K562 (cell line): ENCODE data around the gene DESI1. TPM values are rescaled to one million over a fixed set of nuclear protein-coding genes. Genes with fewer than 3 reads are reported as not detected.

ENCODE experiments used
- ARID1B ChIP-seq: fragments of 450-650 bp; IDR thresholded peaks from 2 replicates; pipeline ENCODE4 v1.6.1; 2016; ENCODE audit warnings: antibody characterized with exemption, mild to moderate bottlenecking, inconsistent platforms
- BRF1 ChIP-seq: IDR thresholded peaks from 3 replicates; pipeline ENCODE4 v1.6.1; 2011; ENCODE audit warnings: borderline replicate concordance, mild to moderate bottlenecking; ENCODE audit not compliant: insufficient read length; ENCODE audit errors: extremely low read depth
- CBX8 ChIP-seq: fragments of 200-600 bp; sonication (generic); IDR thresholded peaks from 2 replicates; pipeline ENCODE4 v1.6.1; 2012; ENCODE audit warnings: borderline replicate concordance, mixed run types, low read depth, mild to moderate bottlenecking, moderate library complexity, mixed read lengths, low read length, control low read depth, inconsistent platforms; ENCODE audit not compliant: poor library complexity, severe bottlenecking; ENCODE audit errors: extremely low read depth
- EP300 ChIP-seq: IDR thresholded peaks from 2 replicates; pipeline ENCODE4 v1.6.1; 2012; ENCODE audit warnings: low read length, improper control_type of control experiment
- FOSL1 ChIP-seq: fragments of 200-800 bp; sonication (Bioruptor generic); conservative IDR thresholded peaks from 2 replicates; pipeline ENCODE4 v1.6.1; 2016; ENCODE audit warnings: missing genetic modification characterization, missing compliant biosample characterization
- GATAD2A ChIP-seq: fragments of 450-650 bp; IDR thresholded peaks from 2 replicates; pipeline ENCODE4 v1.6.1; 2017
- KLF1 ChIP-seq: fragments of 450-650 bp; IDR thresholded peaks from 2 replicates; pipeline ENCODE4 v1.6.1; 2016; ENCODE audit warnings: missing genetic modification characterization, missing compliant biosample characterization
- MEIS2 ChIP-seq: fragments of 450-650 bp; IDR thresholded peaks from 2 replicates; pipeline ENCODE4 v1.6.1; 2014; ENCODE audit warnings: mild to moderate bottlenecking; ENCODE audit not compliant: partially characterized antibody
- MTF1 ChIP-seq: fragments of 250-450 bp; sonication (Bioruptor Pico); IDR thresholded peaks from 2 replicates; pipeline ENCODE4 v1.9.0; 2021; ENCODE audit warnings: moderate library complexity, mild to moderate bottlenecking, inconsistent platforms, borderline replicate concordance
- MYNN ChIP-seq, 2 experiments: sonication (generic); formaldehyde crosslinking in 1 of 2; IDR thresholded peaks; 2 replicates each; pipeline versions ENCODE4 v1.5.0 to v1.6.1; 2016 to 2020; ENCODE audit warnings: antibody characterized with exemption in 1 of 2, missing genetic modification reagents in 1 of 2
- NFIC ChIP-seq: fragments of 450-650 bp; IDR thresholded peaks from 2 replicates; pipeline ENCODE4 v1.6.1; 2017; ENCODE audit warnings: mild to moderate bottlenecking, inconsistent platforms
- RCOR1 ChIP-seq, 2 experiments: IDR thresholded peaks; 2 replicates each; pipeline ENCODE4 v1.6.1; 2012; ENCODE audit warnings: low read depth in 2 of 2, low read length in 2 of 2, borderline replicate concordance in 1 of 2, improper control_type of control experiment in 1 of 2
- SAFB ChIP-seq: fragments of 200-400 bp; formaldehyde crosslinking; IDR thresholded peaks from 2 replicates; pipeline ENCODE4 v1.6.1; 2017; ENCODE audit warnings: low read depth, low read length, borderline replicate concordance
- SETDB1 ChIP-seq: IDR thresholded peaks from one replicate; pipeline ENCODE4 v1.6.1; 2012; ENCODE audit warnings: low read length, control low read depth, inconsistent platforms
- SMAD3 ChIP-seq: fragments of 450-650 bp; formaldehyde crosslinking; conservative IDR thresholded peaks from 2 replicates; pipeline ENCODE4 v1.4.0; 2020; ENCODE audit warnings: mild to moderate bottlenecking
- SMARCA4 ChIP-seq: fragments of 450-650 bp; IDR thresholded peaks from 2 replicates; pipeline ENCODE4 v1.6.1; 2016
- SMARCE1 ChIP-seq: fragments of 450-650 bp; IDR thresholded peaks from 2 replicates; pipeline ENCODE4 v1.7.1; 2016; ENCODE audit warnings: mild to moderate bottlenecking
- SNIP1 ChIP-seq: fragments of 450-650 bp; IDR thresholded peaks from 2 replicates; pipeline ENCODE4 v1.7.1; 2017; ENCODE audit warnings: low read depth, mild to moderate bottlenecking
- SPI1 ChIP-seq: IDR thresholded peaks from 2 replicates; pipeline ENCODE4 v1.6.1; 2011; ENCODE audit warnings: low read depth, low read length, control low read depth, borderline replicate concordance
- SRF ChIP-seq, 2 experiments: fragments of 250-450, 450-650 bp in 1 of 2; sonication (Bioruptor Pico) in 1 of 2; sonication (generic) in 1 of 2; formaldehyde crosslinking; IDR thresholded peaks; 2 replicates each; pipeline versions ENCODE4 v1.5.0 to v1.5.1; 2020 to 2022; ENCODE audit warnings: mild to moderate bottlenecking in 1 of 2, missing genetic modification reagents in 1 of 2
- STAG1 ChIP-seq: sonication (generic); formaldehyde crosslinking; IDR thresholded peaks from 2 replicates; pipeline ENCODE4 v1.5.0; 2020; ENCODE audit warnings: missing genetic modification reagents, borderline replicate concordance
- TAF9B ChIP-seq: fragments of 450-650 bp; IDR thresholded peaks from 2 replicates; pipeline ENCODE4 v1.6.1; 2018; ENCODE audit warnings: mild to moderate bottlenecking; ENCODE audit not compliant: partially characterized antibody
- ZNF316 ChIP-seq: fragments of 450-650 bp; IDR thresholded peaks from 2 replicates; pipeline ENCODE4 v1.6.1; 2016
- ZNF444 ChIP-seq: fragments of 250-450 bp; sonication (Bioruptor Pico); IDR thresholded peaks from 2 replicates; pipeline ENCODE4 v1.4.0; 2020; ENCODE audit warnings: mild to moderate bottlenecking, moderate library complexity
- ZNF75A ChIP-seq: fragments of 450-650 bp; formaldehyde crosslinking; IDR thresholded peaks from 2 replicates; pipeline ENCODE4 v1.4.0; 2020; ENCODE audit warnings: mild to moderate bottlenecking
- polyA plus RNA-seq, 8 experiments: library from polyadenylated mRNA; depleted of rRNA in 4 of 8; stranded (reverse) in 5 of 8; unstranded in 3 of 8; fragments of >200 nt; fragmentation: Nextera tagmentation in 2 of 8; fragmentation: Illumina TruSeq in 1 of 8; extraction: Ambion mirVana in 2 of 8; extraction: Trizol in 1 of 8; gene quantifications; 2 replicates each; pipeline versions ENCODE4 v1.2.1 to v1.2.3, GENCODE V29; 2011 to 2014; ENCODE audit warnings: inconsistent platforms in 1 of 8, missing spikeins in 1 of 8
- total RNA-seq, 7 experiments: library from RNA; depleted of rRNA in 6 of 7; stranded (reverse); fragments of >200 nt in 6 of 7; fragmentation: Illumina TruSeq in 2 of 7; extraction: Trizol in 2 of 7; gene quantifications; 2 replicates each; pipeline versions ENCODE4 v1.2.1 to v1.2.3, GENCODE V29; 2011 to 2021; ENCODE audit warnings: low replicate concordance in 1 of 7
- TF ChIP-seq, protein P1 (sequence below): fragments of 450-650 bp; formaldehyde crosslinking; IDR thresholded peaks from 2 replicates; pipeline ENCODE4 v1.4.0; 2022; ENCODE audit warnings: mild to moderate bottlenecking, moderate library complexity
- TF ChIP-seq, protein P2 (sequence below): fragments of 250-450 bp; sonication (Bioruptor Pico); IDR thresholded peaks from 2 replicates; pipeline ENCODE4 v1.9.0; 2021; ENCODE audit warnings: mild to moderate bottlenecking
- TF ChIP-seq, protein P3 (sequence below), 2 experiments: fragments of 450-650 bp in 1 of 2; sonication (generic) in 1 of 2; formaldehyde crosslinking; conservative IDR thresholded peaks; 2 replicates each; pipeline versions ENCODE4 v1.4.0 to v1.8.1; 2020 to 2022; ENCODE audit warnings: mild to moderate bottlenecking in 1 of 2, missing genetic modification reagents in 1 of 2

DESI1 gene
- total and polyA plus RNA-seq, 9 of the 15 experiments (the other 6 are each of a cell fraction or from before 2014, with no cell fraction given) = 7.2 to 45.9 (median 29.8) TPM

DNA sequence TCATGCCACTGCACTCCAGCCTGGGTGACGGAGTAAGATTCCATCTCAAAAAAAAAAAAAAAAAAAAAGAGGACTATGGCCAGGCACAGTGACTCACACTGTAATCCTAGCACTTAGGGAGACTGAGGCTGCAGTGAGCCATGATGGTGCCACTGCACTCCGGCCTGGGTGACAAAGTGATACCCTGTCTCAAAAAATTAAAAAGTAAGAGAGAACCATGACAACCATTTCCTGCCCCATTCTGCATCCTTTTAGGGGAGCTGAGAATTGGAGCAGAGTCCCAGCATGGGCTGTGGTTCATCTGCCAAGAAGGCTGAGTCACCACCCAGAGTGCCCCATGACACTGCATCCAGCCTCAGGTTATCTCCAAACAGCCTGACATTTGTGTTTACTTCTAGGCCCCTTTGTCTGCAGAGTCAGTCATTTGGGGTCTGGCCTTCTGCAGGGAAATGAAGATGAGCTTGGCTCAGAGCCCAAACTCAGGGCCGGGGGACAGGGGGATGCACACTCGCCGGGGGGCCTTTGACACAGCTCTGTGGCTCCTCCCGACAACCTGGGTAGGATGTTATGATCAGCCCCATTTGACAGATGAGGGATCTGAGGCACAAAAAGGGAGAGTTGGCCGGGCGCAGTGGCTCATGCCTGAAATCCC, 55.3 kb downstream of the DESI1 start (continued):
- TF ChIP-seq STAG1 (CRISPR knock-in tag) = no peak
- peak; percentile 93 for TF ChIP-seq SMARCE1
- peak; percentile 94 for TF ChIP-seq SMARCA4
- peak in 1 of 2 experiments; percentile 14; a peak in 1 of 4 replicates for TF ChIP-seq RCOR1 (IDR thresholded peaks at IDR 0.05; ENCODE audit: borderline replicate concordance in 1 of 2, low read depth in 2 of 2, low read length in 2 of 2)
- TF ChIP-seq, protein P1, sequence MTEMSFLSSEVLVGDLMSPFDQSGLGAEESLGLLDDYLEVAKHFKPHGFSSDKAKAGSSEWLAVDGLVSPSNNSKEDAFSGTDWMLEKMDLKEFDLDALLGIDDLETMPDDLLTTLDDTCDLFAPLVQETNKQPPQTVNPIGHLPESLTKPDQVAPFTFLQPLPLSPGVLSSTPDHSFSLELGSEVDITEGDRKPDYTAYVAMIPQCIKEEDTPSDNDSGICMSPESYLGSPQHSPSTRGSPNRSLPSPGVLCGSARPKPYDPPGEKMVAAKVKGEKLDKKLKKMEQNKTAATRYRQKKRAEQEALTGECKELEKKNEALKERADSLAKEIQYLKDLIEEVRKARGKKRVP (CRISPR knock-in tag) = no peak
- TF ChIP-seq NFIC = peak; percentile 93
- peak; percentile 92 for TF ChIP-seq FOSL1 (tag)
- peak; percentile 96 for TF ChIP-seq ZNF316
- no peak for TF ChIP-seq SNIP1
- TF ChIP-seq KLF1 (tag) = no peak
- no peak for TF ChIP-seq SAFB
- TF ChIP-seq, protein P2, sequence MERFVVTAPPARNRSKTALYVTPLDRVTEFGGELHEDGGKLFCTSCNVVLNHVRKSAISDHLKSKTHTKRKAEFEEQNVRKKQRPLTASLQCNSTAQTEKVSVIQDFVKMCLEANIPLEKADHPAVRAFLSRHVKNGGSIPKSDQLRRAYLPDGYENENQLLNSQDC = no peak
- TF ChIP-seq ZNF75A (CRISPR knock-in tag) = no peak
- peak; percentile 91 for TF ChIP-seq ARID1B
- TF ChIP-seq SRF (CRISPR knock-in tag; IDR thresholded peaks at IDR 0.05) = no peak
- TF ChIP-seq EP300 = peak; percentile 57; the same call in 1 of the 2 replicates
- no peak for TF ChIP-seq ZNF444
- peak; percentile 57 for TF ChIP-seq TAF9B
- TF ChIP-seq, protein P3, sequence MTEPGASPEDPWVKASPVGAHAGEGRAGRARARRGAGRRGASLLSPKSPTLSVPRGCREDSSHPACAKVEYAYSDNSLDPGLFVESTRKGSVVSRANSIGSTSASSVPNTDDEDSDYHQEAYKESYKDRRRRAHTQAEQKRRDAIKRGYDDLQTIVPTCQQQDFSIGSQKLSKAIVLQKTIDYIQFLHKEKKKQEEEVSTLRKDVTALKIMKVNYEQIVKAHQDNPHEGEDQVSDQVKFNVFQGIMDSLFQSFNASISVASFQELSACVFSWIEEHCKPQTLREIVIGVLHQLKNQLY (CRISPR knock-in tag; conservative IDR thresholded peaks at IDR 0.05) = no peak
- no peak for TF ChIP-seq MTF1 (CRISPR knock-in tag)
- TF ChIP-seq MYNN (IDR thresholded peaks at IDR 0.05) = no peak
- TF ChIP-seq MYNN (CRISPR knock-in tag; IDR thresholded peaks at IDR 0.05) = no peak
- TF ChIP-seq MEIS2 = peak; percentile 38
- no peak for TF ChIP-seq CBX8
- no peak for TF ChIP-seq BRF1
- no peak for TF ChIP-seq SPI1
- TF ChIP-seq SETDB1 = no peak
- TF ChIP-seq SMAD3 (CRISPR knock-in tag) = no peak
- peak; percentile 76; the same call in 1 of the 2 replicates for TF ChIP-seq GATAD2A
